VCaP (cell line): ENCODE measurements around the gene RGS16.

Experiments used
- H3K27ac ChIP-seq: fragments of 450-650 bp; 2 replicates; pipeline ENCODE4 v1.5.1; 2017
- TF ChIP-seq, protein P1 (sequence below): fragments of 450-650 bp; conservative IDR thresholded peaks from 2 replicates; pipeline ENCODE4 v1.5.1; 2017; ENCODE audit warnings: mild to moderate bottlenecking, moderate library complexity

Gene RGS16

DNA sequence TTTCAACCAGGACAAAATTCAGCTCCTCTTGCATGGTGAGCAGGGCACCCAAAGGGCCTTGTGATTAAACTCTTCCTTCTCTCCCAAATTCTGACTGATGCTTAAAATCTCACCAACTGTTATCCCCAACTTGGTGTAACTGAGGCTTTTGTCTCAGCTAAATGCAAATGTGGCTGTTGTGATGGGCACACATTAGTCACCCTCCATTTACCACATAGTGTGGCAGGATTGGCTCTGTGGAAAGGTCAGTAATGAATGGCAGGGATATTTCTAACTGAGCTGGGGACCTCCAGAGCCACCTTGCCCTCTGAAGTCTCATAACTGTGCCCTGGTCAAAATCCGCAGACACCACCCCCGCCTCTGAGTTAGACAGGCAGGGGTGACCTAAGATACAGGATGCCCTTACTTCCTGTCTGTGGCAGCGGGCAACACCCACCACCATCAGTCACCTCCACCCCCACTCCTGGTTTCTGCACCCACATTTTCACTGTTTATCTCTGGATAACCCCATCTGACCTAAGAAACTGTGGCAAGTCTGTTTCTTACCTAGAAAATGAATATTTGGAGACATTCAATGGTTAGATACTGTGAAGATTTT, 25.4 kb upstream of the RGS16 start:
- TF ChIP-seq, protein P1, sequence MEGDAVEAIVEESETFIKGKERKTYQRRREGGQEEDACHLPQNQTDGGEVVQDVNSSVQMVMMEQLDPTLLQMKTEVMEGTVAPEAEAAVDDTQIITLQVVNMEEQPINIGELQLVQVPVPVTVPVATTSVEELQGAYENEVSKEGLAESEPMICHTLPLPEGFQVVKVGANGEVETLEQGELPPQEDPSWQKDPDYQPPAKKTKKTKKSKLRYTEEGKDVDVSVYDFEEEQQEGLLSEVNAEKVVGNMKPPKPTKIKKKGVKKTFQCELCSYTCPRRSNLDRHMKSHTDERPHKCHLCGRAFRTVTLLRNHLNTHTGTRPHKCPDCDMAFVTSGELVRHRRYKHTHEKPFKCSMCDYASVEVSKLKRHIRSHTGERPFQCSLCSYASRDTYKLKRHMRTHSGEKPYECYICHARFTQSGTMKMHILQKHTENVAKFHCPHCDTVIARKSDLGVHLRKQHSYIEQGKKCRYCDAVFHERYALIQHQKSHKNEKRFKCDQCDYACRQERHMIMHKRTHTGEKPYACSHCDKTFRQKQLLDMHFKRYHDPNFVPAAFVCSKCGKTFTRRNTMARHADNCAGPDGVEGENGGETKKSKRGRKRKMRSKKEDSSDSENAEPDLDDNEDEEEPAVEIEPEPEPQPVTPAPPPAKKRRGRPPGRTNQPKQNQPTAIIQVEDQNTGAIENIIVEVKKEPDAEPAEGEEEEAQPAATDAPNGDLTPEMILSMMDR: no peak
- H3K27ac ChIP-seq: no peak overlapping the region

DNA sequence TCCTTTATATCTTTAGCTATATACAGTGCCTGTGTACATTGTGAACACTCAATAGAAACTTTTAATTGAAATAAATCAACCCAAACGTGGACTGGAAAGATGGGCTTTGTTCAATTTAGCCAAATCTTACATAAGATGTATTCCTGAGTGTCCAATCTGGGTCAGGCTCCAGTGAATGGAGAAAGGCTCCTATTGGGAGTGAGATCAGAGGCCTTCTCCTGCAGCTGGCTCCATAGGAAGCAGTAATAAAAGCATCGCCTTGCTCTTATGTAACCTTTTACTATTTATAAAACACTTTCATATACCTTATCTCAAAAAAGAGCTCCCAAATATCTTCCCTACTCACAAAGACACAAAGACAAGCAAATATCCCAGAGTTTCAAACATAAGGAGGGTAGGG, 24.9 kb upstream of the RGS16 start:
- TF ChIP-seq, protein P1: no peak

DNA sequence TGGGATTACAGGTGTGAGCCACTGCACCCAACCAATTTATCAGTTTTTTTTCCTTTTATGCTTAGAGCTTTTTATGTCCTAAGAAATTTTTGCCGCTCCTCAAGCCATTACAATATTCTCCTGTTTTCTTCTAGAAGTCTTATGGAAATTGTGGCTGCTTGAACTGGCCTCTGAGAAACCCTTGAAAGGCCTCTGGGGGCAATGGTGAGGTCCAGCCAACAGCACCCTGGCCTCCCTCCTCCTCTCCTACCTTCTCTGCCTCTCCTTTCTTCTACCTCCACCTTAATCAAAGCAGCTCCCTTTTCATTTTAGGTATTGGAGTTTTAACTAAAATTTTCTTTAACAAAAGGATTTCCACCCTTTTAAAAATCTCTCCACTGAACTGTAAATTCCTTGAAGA, 24.5 kb upstream of the RGS16 start:
- TF ChIP-seq, protein P1: no peak
- H3K27ac ChIP-seq: no peak overlapping the region

More for the DNA sequence above, 24.9 kb upstream of the RGS16 start:
- no peak overlapping the region for H3K27ac ChIP-seq

DNA sequence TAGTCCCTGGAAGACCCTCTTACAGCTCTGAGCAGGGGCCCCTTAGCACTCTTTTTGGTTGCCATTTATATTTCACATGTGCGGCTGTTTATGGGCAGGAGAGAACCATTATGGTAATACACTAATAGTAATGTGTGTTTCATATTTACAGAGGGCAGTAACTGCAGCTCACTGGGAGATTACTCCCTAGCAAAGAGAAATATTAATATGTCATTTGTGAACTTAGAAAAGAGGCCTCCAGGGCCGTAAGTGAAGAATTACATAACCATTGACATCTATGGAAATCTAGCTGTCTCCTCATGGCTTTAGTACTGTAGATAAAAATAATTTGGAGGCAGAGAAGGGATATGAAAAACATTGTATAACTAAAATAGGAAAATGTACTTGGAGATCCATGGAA, 23.4 kb upstream of the RGS16 start:
- H3K27ac ChIP-seq: no peak overlapping the region
- TF ChIP-seq, protein P1: no peak

DNA sequence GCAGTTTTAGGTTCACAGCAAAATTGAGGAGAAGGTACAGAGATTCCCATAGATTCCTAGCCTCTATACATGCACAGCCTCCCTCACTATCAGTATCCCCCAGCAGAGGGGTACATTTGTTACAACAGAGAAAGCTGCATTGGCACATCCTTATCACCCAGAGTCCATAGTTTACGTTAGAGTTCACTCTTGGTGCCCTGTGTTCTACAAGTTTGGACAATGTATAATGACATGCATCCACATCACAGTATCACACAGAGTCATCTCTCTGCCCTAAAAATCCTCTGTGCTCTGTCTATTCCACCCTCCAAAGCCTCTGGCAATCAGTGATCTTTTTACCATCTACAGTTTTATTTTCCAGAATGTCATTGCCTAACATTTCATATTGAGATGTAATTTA, 22.3 kb upstream of the RGS16 start:
- TF ChIP-seq, protein P1: no peak
- H3K27ac ChIP-seq: no peak overlapping the region

DNA sequence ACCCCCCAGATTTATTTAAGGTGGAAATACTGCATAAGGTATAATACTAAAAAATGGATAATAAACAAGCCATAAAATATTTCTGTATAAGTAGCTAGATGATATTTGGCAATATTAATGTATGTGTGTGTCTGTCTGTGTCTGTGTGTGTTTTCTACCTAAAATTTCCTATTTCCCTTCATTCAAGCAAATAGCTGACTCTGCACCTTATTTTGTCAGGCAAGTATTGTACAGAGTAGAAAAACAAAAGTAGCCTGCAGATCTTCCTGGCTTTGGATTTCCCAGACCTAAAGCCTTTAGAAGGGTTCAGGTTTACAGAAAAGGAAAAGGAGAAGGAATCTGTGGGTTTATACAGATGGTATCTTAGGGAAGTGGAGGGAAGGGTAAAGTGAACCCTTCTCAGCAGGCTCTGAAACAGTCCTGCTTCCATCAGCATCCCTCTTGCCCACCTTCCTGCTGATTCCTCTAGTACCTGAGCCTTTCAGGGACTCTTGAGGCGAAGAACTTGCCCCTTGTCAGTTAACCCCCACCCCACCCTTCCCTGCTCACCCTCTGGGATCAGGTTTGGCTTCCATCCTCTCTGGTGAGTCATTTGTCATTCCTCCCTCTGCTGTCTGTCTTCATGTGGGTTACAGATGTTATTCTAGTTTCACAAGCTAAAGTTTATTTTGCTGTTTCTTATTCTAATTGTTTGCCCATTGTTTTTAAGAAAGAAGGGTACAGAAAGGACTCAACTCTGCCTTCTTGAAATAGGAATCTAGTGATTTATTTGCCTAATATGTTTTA, 21.7 kb upstream of the RGS16 start:
- H3K27ac ChIP-seq: no peak overlapping the region
- TF ChIP-seq, protein P1: no peak

DNA sequence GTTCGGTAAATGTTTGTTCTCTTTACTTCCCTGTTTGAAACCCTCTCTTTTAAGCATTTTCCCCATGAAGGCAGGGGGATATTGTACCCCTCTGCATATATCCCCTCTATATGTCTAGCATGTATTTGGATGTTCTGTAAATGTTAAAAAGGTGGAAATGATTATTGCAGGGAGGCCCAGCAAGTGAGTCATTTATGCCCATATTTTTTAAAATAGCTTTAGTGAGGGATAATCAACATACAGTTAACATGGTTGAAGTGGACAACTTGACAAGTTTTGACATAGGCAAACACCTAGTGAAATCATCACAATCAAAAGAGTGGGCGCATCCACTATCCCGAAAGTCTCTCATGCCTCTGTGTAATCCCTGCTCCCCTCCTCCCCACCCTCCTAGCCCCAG, 20.8 kb upstream of the RGS16 start:
- TF ChIP-seq, protein P1: no peak
- H3K27ac ChIP-seq: no peak overlapping the region
